ENCODE measurements around the gene GOLGA3.

Gene GOLGA3

DNA sequence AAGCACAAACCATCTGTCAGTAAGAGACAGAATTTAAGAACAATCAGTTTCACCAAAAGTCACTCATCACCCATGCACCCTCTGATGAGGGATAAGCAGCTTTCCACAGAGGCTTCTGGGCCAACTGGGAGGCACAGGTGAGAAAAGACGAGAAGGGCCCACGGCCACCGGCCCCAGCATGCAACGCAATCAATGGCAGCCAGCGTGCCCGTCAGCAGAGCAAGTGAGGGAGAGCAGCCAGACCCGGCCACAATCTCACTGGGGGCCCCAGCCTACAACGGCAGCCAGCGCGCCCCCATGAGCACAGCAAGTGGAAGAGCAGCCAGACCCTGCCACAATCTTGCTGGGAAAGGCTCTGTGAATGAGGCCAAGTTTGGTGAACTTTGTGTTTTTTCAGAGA lies 80.3 kb downstream of the GOLGA3 start:
- no peak for TF ChIP-seq POLR2A (IDR thresholded peaks at IDR 0.05; ENCODE audit: low read depth, low read length)
- no peak for FAIRE-seq
- DNase-seq (ENCODE audit: insufficient read length, low spot score), result no peak

DNA sequence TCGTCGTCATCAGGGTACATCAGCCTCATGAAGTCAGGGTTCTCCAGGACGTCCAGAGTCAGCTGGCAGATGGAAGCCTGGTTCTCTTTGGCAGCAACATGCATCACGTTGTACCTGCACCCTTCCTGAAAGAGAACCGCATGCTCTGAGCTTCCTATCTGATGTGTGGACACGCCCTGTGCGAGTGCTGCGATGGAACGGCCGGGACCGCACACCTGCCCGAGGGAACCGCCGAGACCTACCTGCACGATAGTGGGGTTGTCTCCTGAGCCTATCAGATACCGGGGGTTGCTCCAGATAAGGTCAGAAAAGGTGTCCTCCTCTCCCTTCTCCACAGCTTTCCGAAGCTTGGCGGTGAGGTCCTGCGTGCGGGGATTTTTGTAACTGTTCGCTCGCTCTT lies 80.8 kb downstream of the GOLGA3 start:
- FAIRE-seq, result no peak
- DNase-seq (ENCODE audit: insufficient read length, low spot score), result no peak
- TF ChIP-seq POLR2A (IDR thresholded peaks at IDR 0.05; ENCODE audit: low read depth, low read length), result no peak

DNA sequence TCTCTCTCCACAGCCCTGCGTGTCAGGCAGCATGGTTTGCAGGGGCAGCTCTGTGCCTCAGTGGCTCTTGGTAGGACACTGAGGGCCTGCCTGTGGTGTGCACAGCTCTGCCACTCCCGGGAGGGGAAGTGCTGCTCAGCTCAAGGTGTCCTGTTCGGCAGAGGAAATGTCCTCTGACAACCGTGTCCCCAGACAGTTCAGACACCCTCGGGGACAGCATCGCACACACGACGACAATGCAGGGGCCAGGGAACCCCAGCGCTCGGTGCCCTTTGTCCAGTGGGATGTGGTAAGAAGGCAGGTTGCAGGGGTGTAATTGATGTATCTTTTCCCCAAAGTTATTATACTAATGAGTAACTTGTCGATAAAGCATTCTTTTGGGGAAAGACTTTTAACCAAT lies 81.3 kb downstream of the GOLGA3 start:
- DNase-seq (ENCODE audit: insufficient read length, low spot score), result no peak
- FAIRE-seq, result no peak
- no peak for TF ChIP-seq POLR2A (IDR thresholded peaks at IDR 0.05; ENCODE audit: low read depth, low read length)

DNA sequence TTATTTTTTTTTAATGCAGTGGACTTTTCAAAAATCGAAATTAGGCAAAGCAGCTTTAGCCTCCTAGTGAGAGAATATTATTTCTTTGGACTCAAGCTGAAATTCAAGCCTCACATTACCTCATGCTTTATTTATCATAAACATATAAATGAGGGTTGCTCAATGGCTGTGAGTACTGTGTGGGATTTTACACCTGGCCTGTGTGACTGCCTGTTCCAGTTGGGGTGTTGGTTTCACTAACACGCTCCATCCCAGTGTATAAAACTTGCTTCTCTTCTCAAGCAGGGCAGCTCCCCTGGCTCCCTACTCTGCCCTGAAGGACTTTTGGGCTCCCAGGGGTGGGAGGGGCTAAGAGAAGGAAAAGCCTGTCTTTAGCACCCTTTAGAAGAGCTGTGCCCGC lies 82.1 kb downstream of the GOLGA3 start:
- no peak for DNase-seq (ENCODE audit: insufficient read length, low spot score)
- FAIRE-seq, result no peak
- no peak for TF ChIP-seq POLR2A (IDR thresholded peaks at IDR 0.05; ENCODE audit: low read depth, low read length)

DNA sequence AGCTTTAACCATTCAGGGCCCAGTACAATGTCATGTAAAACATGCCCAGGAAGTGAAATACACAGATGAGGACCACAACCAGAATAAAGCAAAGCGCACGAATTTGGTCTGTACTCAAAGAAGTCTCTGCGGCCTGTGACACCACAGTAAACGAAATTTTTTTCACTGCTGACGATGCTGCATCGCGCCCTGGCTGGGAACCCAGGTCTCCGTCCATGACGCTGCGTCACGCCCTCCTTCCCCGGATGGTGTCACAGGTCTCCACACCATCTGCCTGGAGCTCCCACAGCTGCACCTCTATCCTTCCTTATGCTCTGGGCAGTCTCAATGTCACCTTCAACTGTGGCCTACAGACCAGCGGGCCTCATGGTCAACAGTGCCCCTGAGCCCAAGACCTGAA lies 84.8 kb downstream of the GOLGA3 start:
- no peak for TF ChIP-seq POLR2A (IDR thresholded peaks at IDR 0.05; ENCODE audit: low read depth, low read length)
- DNase-seq (ENCODE audit: insufficient read length, low spot score) (no peak), FAIRE-seq (no peak)

DNA sequence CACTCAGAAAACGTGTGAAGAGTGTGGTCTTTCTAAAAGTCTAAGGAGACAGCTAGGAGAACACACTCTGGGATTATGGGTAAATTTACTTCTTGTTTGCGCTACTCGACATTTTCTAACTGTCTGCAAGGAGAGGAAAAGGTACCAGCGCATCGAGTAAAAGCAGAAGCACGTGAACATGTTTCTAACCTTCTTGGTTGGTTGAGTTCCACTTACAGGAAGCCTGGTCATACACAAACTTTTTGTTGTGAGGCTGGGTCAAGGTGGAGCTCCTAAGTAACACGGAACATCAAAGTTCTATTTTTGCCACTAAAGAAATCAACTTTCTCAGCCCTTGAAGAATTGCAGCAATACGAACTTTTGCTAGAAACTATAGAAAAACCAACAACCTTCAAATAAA lies 87.0 kb downstream of the GOLGA3 start:
- FAIRE-seq (no peak), DNase-seq (ENCODE audit: insufficient read length, low spot score) (no peak)
- no peak for TF ChIP-seq POLR2A (IDR thresholded peaks at IDR 0.05; ENCODE audit: low read depth, low read length)

DNA sequence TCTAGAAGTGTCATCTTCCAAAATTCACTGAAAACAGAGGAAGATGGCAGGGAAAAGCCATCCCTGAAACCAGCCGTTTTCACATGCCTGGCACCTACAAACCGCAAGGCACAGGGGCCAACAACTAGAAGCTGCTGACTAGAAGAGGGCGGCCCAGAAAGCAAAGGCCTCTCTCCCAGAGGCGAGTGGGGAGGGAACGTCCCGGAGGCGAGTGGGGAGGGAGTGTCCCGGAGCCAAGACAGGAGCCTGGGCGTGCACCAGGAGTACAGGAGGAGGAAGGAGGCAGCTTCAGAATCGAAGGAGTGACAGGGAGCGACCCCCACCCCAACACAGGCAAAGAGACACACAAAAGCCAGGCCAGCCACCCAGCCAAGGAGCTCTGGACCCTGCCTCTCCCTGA lies 88.0 kb downstream of the GOLGA3 start:
- FAIRE-seq (no peak), DNase-seq (ENCODE audit: insufficient read length, low spot score) (no peak)
- TF ChIP-seq POLR2A (IDR thresholded peaks at IDR 0.05; ENCODE audit: low read depth, low read length), result no peak

DNA sequence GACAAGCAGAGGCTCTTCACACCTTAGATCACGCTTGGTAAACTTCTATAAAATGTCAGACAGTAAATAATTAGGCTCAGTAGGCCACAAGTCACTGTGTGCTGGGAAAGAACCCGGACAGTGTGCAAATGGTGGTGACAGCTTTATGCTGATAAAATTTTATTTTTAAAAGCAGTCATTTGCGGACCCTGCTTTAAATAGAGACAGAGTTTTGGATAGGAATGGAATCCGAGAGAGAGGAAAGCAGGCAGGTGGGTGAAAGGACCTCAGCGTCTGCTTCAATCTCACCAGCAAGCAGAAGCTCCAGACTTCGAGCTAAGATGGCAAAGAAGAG lies 88.4 kb downstream of the GOLGA3 start:
- no peak for TF ChIP-seq POLR2A (IDR thresholded peaks at IDR 0.05; ENCODE audit: low read depth, low read length)
- DNase-seq (ENCODE audit: insufficient read length, low spot score) (no peak), FAIRE-seq (no peak)

DNA sequence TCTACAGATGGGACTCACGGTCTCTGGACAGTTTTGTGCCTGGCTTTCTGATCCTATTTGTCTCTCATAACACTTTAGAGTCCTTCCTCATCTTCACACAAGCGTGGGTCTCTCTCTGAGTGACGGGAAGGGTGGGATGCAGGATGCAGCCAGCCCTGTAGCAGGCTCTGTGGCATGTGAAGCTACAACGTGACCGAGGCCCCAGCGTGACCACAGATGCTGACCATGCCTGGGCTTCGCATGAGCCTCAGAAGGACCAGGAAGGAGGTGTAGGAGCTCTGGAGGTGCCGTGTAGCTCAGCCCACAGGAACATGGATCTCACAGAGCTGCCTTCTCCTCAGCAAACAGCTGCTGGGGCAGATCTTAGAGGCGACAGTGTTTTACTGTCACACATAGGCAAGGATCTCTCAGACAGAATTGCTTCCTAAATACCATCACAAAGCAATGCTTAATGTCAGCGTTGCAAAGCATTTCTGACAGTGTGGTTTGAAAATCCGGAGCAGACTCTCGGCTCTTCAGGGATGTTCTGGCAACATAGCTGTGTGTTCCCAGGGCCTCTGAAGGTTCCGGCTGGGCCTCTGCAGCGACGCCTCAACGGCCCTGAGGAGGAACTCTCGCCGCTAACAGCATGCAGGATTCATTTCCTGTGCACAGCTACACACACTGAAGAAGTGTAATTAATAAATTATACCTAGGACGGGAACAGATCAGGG lies 88.9 kb downstream of the GOLGA3 start:
- DNase-seq (ENCODE audit: insufficient read length, low spot score) (no peak), FAIRE-seq (no peak)
- no peak for TF ChIP-seq POLR2A (IDR thresholded peaks at IDR 0.05; ENCODE audit: low read depth, low read length)

DNA sequence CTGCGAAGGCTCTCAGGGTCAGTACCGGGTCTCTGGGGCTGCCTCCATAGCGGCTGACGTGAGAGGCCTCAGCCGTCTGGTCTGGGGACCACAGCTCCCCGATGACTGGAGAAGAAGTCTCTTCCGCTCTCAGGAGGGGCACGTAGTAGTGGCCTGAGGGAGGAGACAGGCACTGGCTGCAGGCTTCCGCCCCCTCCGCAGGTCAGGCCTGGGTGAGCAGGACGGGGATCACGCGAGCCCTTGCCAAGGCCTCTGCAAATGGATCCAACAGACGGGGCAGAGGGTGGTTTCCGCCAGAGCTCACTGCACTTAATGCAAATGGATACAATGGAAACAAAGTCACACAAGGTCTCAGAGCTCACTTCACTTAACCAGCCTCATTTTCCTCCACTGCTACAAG lies 91.8 kb downstream of the GOLGA3 start:
- no peak for FAIRE-seq
- no peak for TF ChIP-seq POLR2A (IDR thresholded peaks at IDR 0.05; ENCODE audit: low read depth, low read length)
- DNase-seq (ENCODE audit: insufficient read length, low spot score), result no peak

DNA sequence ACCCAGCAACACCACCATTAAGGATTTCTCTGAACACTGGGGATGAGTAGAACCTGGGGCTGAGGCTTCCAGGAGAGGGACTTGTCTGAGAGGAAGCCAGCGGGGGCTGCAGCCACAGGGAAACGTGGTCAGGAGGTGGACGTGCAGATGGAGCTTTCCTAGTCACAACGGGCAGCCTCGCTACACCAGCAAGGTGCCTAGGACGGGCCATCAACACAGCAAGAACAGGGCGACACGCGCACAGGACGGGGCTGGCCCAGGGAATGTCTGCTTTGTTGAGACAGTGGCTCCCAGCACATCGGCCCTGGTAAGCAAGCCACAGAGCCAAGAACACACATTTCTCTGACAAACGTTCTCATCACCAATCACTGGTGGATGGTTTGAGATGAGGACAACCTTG lies 92.3 kb downstream of the GOLGA3 start:
- FAIRE-seq, result no peak
- no peak for TF ChIP-seq POLR2A (IDR thresholded peaks at IDR 0.05; ENCODE audit: low read depth, low read length)
- no peak for DNase-seq (ENCODE audit: insufficient read length, low spot score)

DNA sequence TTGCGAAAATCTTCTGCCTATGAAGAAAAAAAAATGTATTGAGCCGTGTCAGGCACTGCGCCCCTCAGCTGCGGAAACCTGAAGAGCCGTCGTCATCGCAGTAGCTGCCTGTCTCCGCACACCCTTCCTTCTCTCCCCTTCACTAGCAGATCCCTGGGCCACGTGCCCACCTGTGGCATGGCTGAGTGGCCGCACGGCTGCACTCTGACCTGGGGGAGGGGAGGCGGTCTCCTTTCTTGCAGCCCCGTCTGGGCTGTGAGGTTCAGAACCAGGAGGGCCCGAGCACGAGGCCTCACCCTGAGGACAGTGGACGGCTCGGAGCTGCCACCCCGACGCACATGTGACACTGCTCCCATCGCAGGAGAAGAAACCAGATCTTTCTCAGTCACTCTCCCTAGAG lies 93.2 kb downstream of the GOLGA3 start:
- no peak for FAIRE-seq
- no peak for DNase-seq (ENCODE audit: insufficient read length, low spot score)

DNA sequence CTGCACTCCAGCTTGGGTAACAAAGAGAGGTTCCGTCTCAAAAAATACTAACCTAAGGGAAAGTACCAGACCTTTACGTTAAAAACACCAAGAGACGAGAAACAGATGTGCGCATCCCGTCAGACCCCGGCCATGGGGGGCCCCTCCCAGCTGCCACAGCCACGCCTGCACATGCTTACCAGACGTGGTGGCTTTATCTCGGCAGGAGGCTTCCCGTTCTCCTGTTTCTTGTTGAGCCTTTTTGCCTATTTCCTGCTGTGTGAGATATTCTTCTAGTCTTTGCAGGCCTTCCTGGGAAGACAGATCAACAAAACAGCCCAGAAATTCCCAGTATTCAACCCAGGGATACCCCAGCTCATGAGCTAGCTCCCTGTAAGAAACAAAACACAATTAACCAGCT lies 94.5 kb downstream of the GOLGA3 start:
- no peak for DNase-seq (ENCODE audit: insufficient read length, low spot score)
- no peak for FAIRE-seq
- TF ChIP-seq POLR2A (IDR thresholded peaks at IDR 0.05; ENCODE audit: low read depth, low read length), result no peak

More for the DNA sequence above, 93.2 kb downstream of the GOLGA3 start:
- TF ChIP-seq POLR2A (IDR thresholded peaks at IDR 0.05; ENCODE audit: low read depth, low read length), result no peak

DNA sequence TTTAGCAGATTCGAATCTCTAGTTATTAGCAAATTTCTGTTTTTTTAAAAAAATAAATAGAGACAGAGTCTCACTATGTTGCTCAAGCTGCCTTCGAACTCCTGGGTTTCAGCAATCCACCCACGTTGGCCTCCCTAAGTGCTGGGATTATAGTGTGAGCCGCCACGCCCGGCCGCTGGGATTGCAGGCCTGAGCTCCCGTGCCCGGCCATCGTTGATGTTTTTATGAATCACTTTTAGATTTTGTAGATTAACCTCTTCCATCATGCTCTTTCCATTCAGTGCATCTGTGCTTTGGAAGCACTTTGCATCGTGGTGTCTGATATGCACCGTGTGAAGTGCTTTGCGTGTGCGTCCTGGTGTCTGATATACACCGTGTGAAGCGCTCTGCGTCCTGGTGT lies 97.1 kb downstream of the GOLGA3 start:
- TF ChIP-seq POLR2A (IDR thresholded peaks at IDR 0.05; ENCODE audit: low read depth, low read length), result no peak
- DNase-seq (ENCODE audit: insufficient read length, low spot score) (no peak), FAIRE-seq (no peak)

DNA sequence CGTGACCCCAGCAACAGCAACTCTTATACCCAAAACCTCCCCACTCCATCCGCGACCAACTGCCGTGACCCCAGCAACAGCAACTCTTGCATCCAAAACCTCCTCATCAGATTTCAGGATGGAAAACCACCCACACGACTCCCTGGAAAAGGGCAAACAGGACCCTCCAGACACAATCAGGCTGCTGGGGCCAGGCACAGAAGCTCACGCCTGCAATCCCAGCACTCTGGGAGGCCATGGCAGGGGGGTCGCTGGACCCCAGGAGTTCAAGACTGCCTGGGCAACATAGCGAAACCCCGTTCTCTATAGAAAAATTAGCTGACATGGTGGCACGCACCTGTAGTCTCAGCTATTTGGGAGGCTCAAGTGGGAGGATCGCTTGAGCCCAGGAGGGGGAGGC lies 98.3 kb downstream of the GOLGA3 start:
- DNase-seq (ENCODE audit: insufficient read length, low spot score) (no peak), FAIRE-seq (no peak)
- no peak for TF ChIP-seq POLR2A (IDR thresholded peaks at IDR 0.05; ENCODE audit: low read depth, low read length)

Data from H54 (cell line).